ENCODE measurements around the gene SLC16A10. TPM values are rescaled to one million over a fixed set of nuclear protein-coding genes. Genes with fewer than 3 reads are reported as not detected.

SLC16A10 gene
- total and polyA plus RNA-seq, 2 of the 13 experiments (the other 11 are each of a cell fraction or from before 2014, with no cell fraction given), result 8.2 to 20.1 TPM

- ChIA-PET CTCF (ENCODE audit: low intra/inter-chr PET ratio, low total read pairs) (no interaction called here), POLR2A (no interaction called here)
- FAIRE-seq (peak; percentile 15), ATAC-seq (peak; percentile 29; the same call in 2 of the 3 replicates), DNase-seq (ENCODE audit: low spot score) (peak; percentile 84)
- Histone ChIP-seq H2AFZ (ENCODE audit: low read length) (no peak overlapping the region), H3K79me2 (ENCODE audit: insufficient read depth, low read length) (peaks cover 4% of the 10 kb centered on the region), H3K9ac (ENCODE audit: insufficient read depth, low read depth, low read length) (no peak overlapping the region), H3K27ac (ENCODE audit: extremely low read length, insufficient read depth, low read length) (no peak overlapping the region), H3K4me2 (ENCODE audit: low read depth, low read length) (no peak overlapping the region), H3K9me3 (ENCODE audit: low read length) (peaks cover 14% of the 10 kb centered on the region), H3K27me3 (ENCODE audit: control insufficient read depth in 1 of 2, insufficient read depth in 2 of 2, low read length in 2 of 2) (no peaks in the 10 kb centered on the region), H3K4me1 (ENCODE audit: insufficient read depth, low read length) (peaks cover 38% of the 10 kb centered on the region), H3K36me3 (replicated peaks in 1 of 2; ENCODE audit: control insufficient read depth in 1 of 2, insufficient read depth in 2 of 2, low read length in 2 of 2) (no peaks in the 10 kb centered on the region), H4K20me1 (ENCODE audit: insufficient read depth, low read length) (no peaks in the 10 kb centered on the region), H3K4me3 (replicated peaks in 1 of 3; ENCODE audit: insufficient read depth in 1 of 3, low read depth in 2 of 3, low read length in 3 of 3) (no peak overlapping the region)
- WGBS (ENCODE audit: low lambda C conversion rate), result 13% methylated on average over 1 of the region's 1 CpG
- intact Hi-C loops (cut with micrococcal nuclease; ENCODE audit: unreplicated experiment), result loop anchor here (5.0 kb wide), 1 partner anchor 40 kb away; no protein-coding TSS in a partner anchor
- no TSS peak for BruUV-seq (replicated peaks)
- in situ Hi-C loops (cut with HindIII; ENCODE audit: extremely low pct_ligation_motif_present, low pct_unique_long_range_greater_than_20kb), result no loop called here
- TF ChIP-seq TARDBP (CRISPR knock-in tag; IDR thresholded peaks at IDR 0.05), result 0 out of 2 replicates have a peak, but pooled peaks have one; percentile 34
- no peak for TF ChIP-seq RBAK (CRISPR knock-in tag; IDR thresholded peaks at IDR 0.05)
- no peak for TF ChIP-seq SOX6 (IDR thresholded peaks at IDR 0.05)
- TF ChIP-seq SOX6 (CRISPR knock-in tag; IDR thresholded peaks at IDR 0.05), result peak; percentile 70
- TF ChIP-seq FOXC1 (CRISPR knock-in tag; IDR thresholded peaks at IDR 0.05; ENCODE audit: borderline replicate concordance), result no peak
- TF ChIP-seq DBP (CRISPR knock-in tag; IDR thresholded peaks at IDR 0.05; ENCODE audit: not compliant biosample characterization), result no peak
- TF ChIP-seq NRL (CRISPR knock-in tag; IDR thresholded peaks at IDR 0.05; ENCODE audit: borderline replicate concordance), result no peak
- no peak for TF ChIP-seq ZFP37 (CRISPR knock-in tag; IDR thresholded peaks at IDR 0.05; ENCODE audit: borderline replicate concordance)
- no peak for TF ChIP-seq ZKSCAN5 (CRISPR knock-in tag; IDR thresholded peaks at IDR 0.05)
- TF ChIP-seq SOX5 (CRISPR knock-in tag; IDR thresholded peaks at IDR 0.05; ENCODE audit: borderline replicate concordance), result peak; percentile 57; the same call in 1 of the 2 replicates
- no peak for TF ChIP-seq ZZZ3 (CRISPR knock-in tag; IDR thresholded peaks at IDR 0.05; ENCODE audit: borderline replicate concordance)
- peak; percentile 37; the same call in 1 of the 2 replicates for TF ChIP-seq ZNF264 (CRISPR knock-in tag; IDR thresholded peaks at IDR 0.05)
- no peak for TF ChIP-seq FOXK1 (CRISPR knock-in tag; IDR thresholded peaks at IDR 0.05; ENCODE audit: borderline replicate concordance, low read depth)
- no peak for TF ChIP-seq ZNF18 (CRISPR knock-in tag; IDR thresholded peaks at IDR 0.05; ENCODE audit: insufficient replicate concordance)
- peak; percentile 88 for TF ChIP-seq ISL2 (CRISPR knock-in tag; IDR thresholded peaks at IDR 0.05)
- no peak for TF ChIP-seq ZNF512 (CRISPR knock-in tag; IDR thresholded peaks at IDR 0.05)
- no peak for TF ChIP-seq CEBPZ (IDR thresholded peaks at IDR 0.05; ENCODE audit: low read length)
- TF ChIP-seq ZNF383 (CRISPR knock-in tag; IDR thresholded peaks at IDR 0.05; ENCODE audit: borderline replicate concordance), result no peak
- TF ChIP-seq SNRNP70 (IDR thresholded peaks at IDR 0.05; ENCODE audit: low read depth, low read length), result no peak
These were observed 20.3 kb downstream of the SLC16A10 start for GRCh38 chr6:111107589-111107988.
